ENCODE results near the gene ANGEL1.

DNA sequence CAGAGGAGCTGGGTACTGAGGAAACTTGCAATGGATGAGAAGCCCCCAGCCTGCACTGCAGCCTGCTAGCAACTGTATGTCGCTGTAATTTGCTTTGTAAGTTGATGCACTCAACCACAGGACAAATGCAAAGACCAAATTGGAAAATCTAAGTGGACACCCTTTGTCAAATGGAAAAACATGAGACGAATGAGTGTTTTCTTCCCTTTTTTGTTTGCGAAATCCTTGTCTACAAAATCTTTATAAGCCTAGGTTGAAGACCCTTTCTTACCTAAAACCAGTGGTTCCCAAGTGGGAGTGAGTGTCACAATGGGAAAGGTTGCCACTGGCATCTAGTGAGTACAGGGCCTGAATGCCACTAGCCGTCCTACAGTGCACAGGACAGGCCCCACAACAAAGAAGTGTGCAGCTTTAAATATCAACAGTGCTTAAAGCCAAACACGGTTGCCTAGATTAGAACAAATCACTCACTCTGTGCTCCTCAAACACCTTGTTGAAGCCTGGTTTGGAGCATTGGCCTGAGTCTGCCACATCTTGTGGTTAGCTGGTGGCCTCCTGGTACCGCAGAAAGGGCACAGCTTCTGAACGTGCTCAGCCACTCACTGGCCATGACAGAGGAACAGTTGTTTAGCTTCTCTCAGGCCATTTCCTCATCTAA is 59.0 kb downstream of the ANGEL1 start:
- TF ChIP-seq, protein P1, sequence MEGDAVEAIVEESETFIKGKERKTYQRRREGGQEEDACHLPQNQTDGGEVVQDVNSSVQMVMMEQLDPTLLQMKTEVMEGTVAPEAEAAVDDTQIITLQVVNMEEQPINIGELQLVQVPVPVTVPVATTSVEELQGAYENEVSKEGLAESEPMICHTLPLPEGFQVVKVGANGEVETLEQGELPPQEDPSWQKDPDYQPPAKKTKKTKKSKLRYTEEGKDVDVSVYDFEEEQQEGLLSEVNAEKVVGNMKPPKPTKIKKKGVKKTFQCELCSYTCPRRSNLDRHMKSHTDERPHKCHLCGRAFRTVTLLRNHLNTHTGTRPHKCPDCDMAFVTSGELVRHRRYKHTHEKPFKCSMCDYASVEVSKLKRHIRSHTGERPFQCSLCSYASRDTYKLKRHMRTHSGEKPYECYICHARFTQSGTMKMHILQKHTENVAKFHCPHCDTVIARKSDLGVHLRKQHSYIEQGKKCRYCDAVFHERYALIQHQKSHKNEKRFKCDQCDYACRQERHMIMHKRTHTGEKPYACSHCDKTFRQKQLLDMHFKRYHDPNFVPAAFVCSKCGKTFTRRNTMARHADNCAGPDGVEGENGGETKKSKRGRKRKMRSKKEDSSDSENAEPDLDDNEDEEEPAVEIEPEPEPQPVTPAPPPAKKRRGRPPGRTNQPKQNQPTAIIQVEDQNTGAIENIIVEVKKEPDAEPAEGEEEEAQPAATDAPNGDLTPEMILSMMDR (conservative IDR thresholded peaks at IDR 0.05; ENCODE audit: low read depth, low read length): no peak
- no peak for TF ChIP-seq EZH2 (IDR thresholded peaks at IDR 0.05; ENCODE audit: low read length, unreplicated experiment)
- TF ChIP-seq EZH2phosphoT487 (IDR thresholded peaks at IDR 0.05; ENCODE audit: borderline replicate concordance, low read length): no peak
